Stomach (tissue), 4 donors: Measurements from ENCODE around the gene ACACA.

ENCODE experiments used
- POLR2AphosphoS5 ChIP-seq, 3 donors: sonication (generic); formaldehyde crosslinking; IDR thresholded peaks; one replicate each; pipeline ENCODE4 v1.6.1; 2016; ENCODE audit warnings: antibody characterized with exemption in 3 of 3
- TF ChIP-seq, protein P1 (sequence below), 7 experiments: fragments of 450-650 bp in 4 of 7; fragments of 200-600 bp in 3 of 7; sonication (generic) in 3 of 7; IDR thresholded peaks; one replicate each; pipeline ENCODE4 v1.5.1; 2016 to 2019; ENCODE audit warnings: antibody characterized with exemption in 7 of 7, control low read depth in 2 of 7, mild to moderate bottlenecking in 1 of 7

DNA sequence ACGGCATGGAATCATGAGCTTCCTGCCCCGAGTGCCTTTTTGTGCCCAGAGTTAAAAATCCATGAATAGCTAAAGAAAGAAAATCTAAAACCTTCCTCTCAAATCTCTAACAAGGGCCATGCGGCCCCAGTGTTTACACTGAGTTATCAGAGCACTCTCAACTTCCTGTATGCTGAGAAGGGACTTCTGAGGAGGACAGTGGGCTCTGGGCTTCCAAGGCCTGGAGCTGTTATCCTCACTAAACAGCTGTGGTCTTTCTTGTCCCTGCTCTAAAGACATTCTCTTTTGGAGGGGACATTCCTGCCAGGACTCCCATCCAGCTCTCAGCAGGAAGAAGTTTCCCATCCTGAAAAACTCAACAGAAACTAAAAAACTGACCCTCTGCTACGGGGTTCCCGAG lies 322.3 kb downstream of the ACACA start:
- TF ChIP-seq, protein P1, sequence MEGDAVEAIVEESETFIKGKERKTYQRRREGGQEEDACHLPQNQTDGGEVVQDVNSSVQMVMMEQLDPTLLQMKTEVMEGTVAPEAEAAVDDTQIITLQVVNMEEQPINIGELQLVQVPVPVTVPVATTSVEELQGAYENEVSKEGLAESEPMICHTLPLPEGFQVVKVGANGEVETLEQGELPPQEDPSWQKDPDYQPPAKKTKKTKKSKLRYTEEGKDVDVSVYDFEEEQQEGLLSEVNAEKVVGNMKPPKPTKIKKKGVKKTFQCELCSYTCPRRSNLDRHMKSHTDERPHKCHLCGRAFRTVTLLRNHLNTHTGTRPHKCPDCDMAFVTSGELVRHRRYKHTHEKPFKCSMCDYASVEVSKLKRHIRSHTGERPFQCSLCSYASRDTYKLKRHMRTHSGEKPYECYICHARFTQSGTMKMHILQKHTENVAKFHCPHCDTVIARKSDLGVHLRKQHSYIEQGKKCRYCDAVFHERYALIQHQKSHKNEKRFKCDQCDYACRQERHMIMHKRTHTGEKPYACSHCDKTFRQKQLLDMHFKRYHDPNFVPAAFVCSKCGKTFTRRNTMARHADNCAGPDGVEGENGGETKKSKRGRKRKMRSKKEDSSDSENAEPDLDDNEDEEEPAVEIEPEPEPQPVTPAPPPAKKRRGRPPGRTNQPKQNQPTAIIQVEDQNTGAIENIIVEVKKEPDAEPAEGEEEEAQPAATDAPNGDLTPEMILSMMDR (IDR thresholded peaks at IDR 0.05): no peak
- TF ChIP-seq POLR2AphosphoS5 (IDR thresholded peaks at IDR 0.05): no peak
